KMS-11 (cell line): Measurements from ENCODE around the gene NCKAP5.

Experiments used
- H2AFZ ChIP-seq: fragments of 200-600 bp; sonication (generic); 2 replicates; pipeline ENCODE4 v1.6.1; 2016; ENCODE audit warnings: antibody characterized with exemption, mixed run types, low read depth
- H3K27ac ChIP-seq: fragments of 200-600 bp; sonication (generic); 2 replicates; pipeline ENCODE4 v1.6.1; 2016; ENCODE audit warnings: mild to moderate bottlenecking, mixed run types
- H3K27me3 ChIP-seq: fragments of 200-600 bp; sonication (generic); 2 replicates; pipeline ENCODE4 v1.6.1; 2017; ENCODE audit warnings: mild to moderate bottlenecking, low read depth, mixed run types, moderate library complexity; ENCODE audit not compliant: insufficient read depth
- H3K36me3 ChIP-seq: fragments of 200-600 bp; sonication (generic); 2 replicates; pipeline ENCODE4 v1.6.1; 2017; ENCODE audit warnings: mild to moderate bottlenecking, mixed run types; ENCODE audit not compliant: insufficient read depth
- H3K4me1 ChIP-seq: fragments of 200-600 bp; sonication (generic); 2 replicates; pipeline ENCODE4 v1.6.1; 2016; ENCODE audit warnings: mild to moderate bottlenecking, low read depth, mixed run types; ENCODE audit not compliant: poor library complexity, severe bottlenecking
- H3K4me2 ChIP-seq: fragments of 200-600 bp; sonication (generic); 2 replicates; pipeline ENCODE4 v1.7.0; 2016; ENCODE audit warnings: mild to moderate bottlenecking, mixed run types
- H3K4me3 ChIP-seq: fragments of 200-600 bp; sonication (generic); IDR thresholded peaks from 2 replicates; pipeline ENCODE4 v1.6.1; 2017; ENCODE audit warnings: low read depth, low read length, mixed read lengths; ENCODE audit not compliant: insufficient read depth
- H3K79me2 ChIP-seq: fragments of 200-600 bp; sonication (generic); 2 replicates; pipeline ENCODE4 v1.6.1; 2016; ENCODE audit warnings: low read depth, mixed run types; ENCODE audit not compliant: insufficient read depth
- H3K9ac ChIP-seq: fragments of 200-600 bp; sonication (generic); 2 replicates; pipeline ENCODE4 v1.6.1; 2016; ENCODE audit warnings: mild to moderate bottlenecking, mixed run types
- H4K20me1 ChIP-seq: fragments of 200-600 bp; sonication (generic); 2 replicates; pipeline ENCODE4 v1.6.1; 2016; ENCODE audit warnings: mild to moderate bottlenecking, mixed run types; ENCODE audit not compliant: insufficient read depth
- CTCF ChIP-seq: fragments of 200-600 bp; sonication (generic); conservative IDR thresholded peaks from 2 replicates; pipeline ENCODE4 v1.6.1; 2017; ENCODE audit warnings: low read depth, mild to moderate bottlenecking, antibody characterized with exemption, low read length, moderate library complexity, mixed read lengths

NCKAP5 gene

DNA sequence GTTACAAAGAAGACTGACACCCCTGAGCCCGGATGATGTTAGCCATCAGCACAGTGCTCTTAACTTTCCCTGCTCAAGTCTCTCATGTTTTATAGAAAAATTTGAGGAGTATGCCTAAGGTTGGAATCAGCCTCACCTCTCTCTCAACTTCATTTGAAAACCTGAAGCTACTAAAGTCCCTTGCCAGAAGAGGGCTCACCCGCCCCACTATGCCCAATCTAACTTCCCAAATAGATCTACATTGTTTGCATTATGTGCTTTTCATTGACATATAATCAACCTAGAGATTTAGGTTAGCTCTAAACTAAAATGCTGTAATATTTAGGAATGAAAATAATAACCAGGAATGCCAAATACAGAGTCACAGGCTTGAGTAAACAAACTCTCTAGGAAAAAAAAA is 305.4 kb downstream of the NCKAP5 start:
- Histone ChIP-seq H2AFZ (no peak overlapping the region), H4K20me1 (no peaks in the 10 kb centered on the region), H3K4me2 (no peak overlapping the region), H3K4me3 (no peak overlapping the region), H3K27ac (no peak overlapping the region), H3K36me3 (no peaks in the 10 kb centered on the region), H3K9ac (no peak overlapping the region), H3K4me1 (no peaks in the 10 kb centered on the region), H3K27me3 (no peaks in the 10 kb centered on the region), H3K79me2 (no peaks in the 10 kb centered on the region)
- TF ChIP-seq CTCF: no peak

GRCh38 chr2:133255360-133255759 is 312.9 kb downstream of the NCKAP5 start:
- H3K9ac ChIP-seq: no peak overlapping the region
- H3K27ac ChIP-seq: no peak overlapping the region
- H3K27me3 ChIP-seq: no peaks in the 10 kb centered on the region
- H3K4me1 ChIP-seq: no peaks in the 10 kb centered on the region
- no peak overlapping the region for H3K4me2 ChIP-seq
- TF ChIP-seq CTCF: no peak
- H3K79me2 ChIP-seq: no peaks in the 10 kb centered on the region
- no peaks in the 10 kb centered on the region for H4K20me1 ChIP-seq
- no peaks in the 10 kb centered on the region for H3K36me3 ChIP-seq
- H3K4me3 ChIP-seq: no peak overlapping the region
- no peak overlapping the region for H2AFZ ChIP-seq

GRCh38 chr2:133253793-133254192 is 314.5 kb downstream of the NCKAP5 start:
- no peaks in the 10 kb centered on the region for H3K36me3 ChIP-seq
- H3K9ac ChIP-seq: no peak overlapping the region
- H3K4me2 ChIP-seq: no peak overlapping the region
- H3K27me3 ChIP-seq: no peaks in the 10 kb centered on the region
- no peak overlapping the region for H3K4me3 ChIP-seq
- H3K79me2 ChIP-seq: no peaks in the 10 kb centered on the region
- H2AFZ ChIP-seq: no peak overlapping the region
- TF ChIP-seq CTCF: no peak
- no peak overlapping the region for H3K27ac ChIP-seq
- H3K4me1 ChIP-seq: no peaks in the 10 kb centered on the region
- no peaks in the 10 kb centered on the region for H4K20me1 ChIP-seq

- no peaks in the 10 kb centered on the region for H4K20me1 ChIP-seq
- H3K27ac ChIP-seq: no peak overlapping the region
- no peaks in the 10 kb centered on the region for H3K4me1 ChIP-seq
- H3K4me3 ChIP-seq: no peak overlapping the region
- H3K9ac ChIP-seq: no peak overlapping the region
- TF ChIP-seq CTCF: no peak
- no peaks in the 10 kb centered on the region for H3K79me2 ChIP-seq
- no peak overlapping the region for H3K4me2 ChIP-seq
- H3K27me3 ChIP-seq: no peaks in the 10 kb centered on the region
- no peak overlapping the region for H2AFZ ChIP-seq
- H3K36me3 ChIP-seq: no peaks in the 10 kb centered on the region
These were observed 315.4 kb downstream of the NCKAP5 start for GRCh38 chr2:133252780-133253355.
